ENCODE results near the gene TRIM33.
"Not testable (repeated sequence)": the region's sequence is repeated elsewhere in the genome, so short reads cannot be mapped to it uniquely, and the experiment has no call there.

Gene TRIM33

GRCh38 chr1:114390960-114391359, 120.0 kb downstream of the TRIM33 start:
- no peak for DNase-seq

GRCh38 chr1:114390361-114390760, 120.6 kb downstream of the TRIM33 start:
- DNase-seq = no peak

GRCh38 chr1:114388432-114389003, 122.5 kb downstream of the TRIM33 start:
- DNase-seq = no peak

- not testable (repeated sequence) for DNase-seq
Observed at GRCh38 chr1:114387585-114387984, 123.4 kb downstream of the TRIM33 start.

- no peak for DNase-seq
Observed at GRCh38 chr1:114387010-114387360, 124.0 kb downstream of the TRIM33 start.

- no peak for DNase-seq
Observed at GRCh38 chr1:114386129-114387009, 124.6 kb downstream of the TRIM33 start.

GRCh38 chr1:114384922-114385321, 126.1 kb downstream of the TRIM33 start:
- DNase-seq = no peak

- DNase-seq = peak; percentile 5
Observed at GRCh38 chr1:114379987-114380386, 131.0 kb downstream of the TRIM33 start.

- no peak for DNase-seq
Observed at GRCh38 chr1:114379358-114379757, 131.6 kb downstream of the TRIM33 start.

- no peak for DNase-seq
Observed at GRCh38 chr1:114377356-114377755, 133.6 kb downstream of the TRIM33 start.

GRCh38 chr1:114369930-114370329, 141.1 kb downstream of the TRIM33 start:
- DNase-seq = no peak

GRCh38 chr1:114369266-114369919, 141.6 kb downstream of the TRIM33 start:
- not testable (repeated sequence) for DNase-seq

- DNase-seq = no peak
Observed at GRCh38 chr1:114368560-114369255, 142.3 kb downstream of the TRIM33 start.

GRCh38 chr1:114367810-114368209, 143.2 kb downstream of the TRIM33 start:
- DNase-seq = no peak

- not testable (repeated sequence) for DNase-seq
Observed at GRCh38 chr1:114363230-114363629, 147.8 kb downstream of the TRIM33 start.

- DNase-seq = no peak
Observed at GRCh38 chr1:114359791-114360190, 151.2 kb downstream of the TRIM33 start.

GRCh38 chr1:114355240-114355639, 155.8 kb downstream of the TRIM33 start:
- DNase-seq = no peak

GRCh38 chr1:114353262-114353661, 157.7 kb downstream of the TRIM33 start:
- DNase-seq = peak; percentile 73

GRCh38 chr1:114352797-114353196, 158.2 kb downstream of the TRIM33 start:
- DNase-seq = no peak

- DNase-seq = no peak
Observed at GRCh38 chr1:114350731-114351445, 160.1 kb downstream of the TRIM33 start.

- DNase-seq = no peak
Observed at GRCh38 chr1:114349891-114350605, 161.0 kb downstream of the TRIM33 start.
